GM18526 (cell line): ENCODE measurements around the gene FAM25A.

Experiments
- POLR2A ChIP-seq: IDR thresholded peaks from 3 replicates; pipeline ENCODE4 v1.6.1; 2011; ENCODE audit not compliant: insufficient read length; ENCODE audit errors: extremely low read depth

Gene FAM25A

DNA sequence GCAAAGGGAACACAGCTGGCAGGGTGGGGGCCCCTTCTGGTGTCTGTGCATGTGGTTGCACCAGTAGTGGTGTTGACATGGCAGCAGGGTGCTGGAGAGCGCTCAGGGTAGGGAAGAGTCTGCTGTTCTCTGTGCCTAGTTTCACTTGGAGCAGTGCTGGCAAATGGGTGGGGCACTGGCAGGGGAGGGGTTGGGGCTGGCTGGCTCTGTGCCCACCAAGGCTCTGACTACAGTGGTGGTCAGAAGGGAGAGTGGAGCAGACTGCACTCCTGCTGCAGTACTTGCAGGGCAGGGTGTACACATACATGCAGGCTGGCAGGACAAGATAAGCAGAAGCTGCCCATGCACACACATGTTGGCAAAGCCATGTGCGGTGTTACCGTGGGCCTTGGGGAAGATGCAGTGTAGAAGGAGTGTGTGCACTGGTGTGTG is 18.2 kb downstream of the FAM25A start:
- no peak for TF ChIP-seq POLR2A

GRCh38 chr10:87038786-87039185 is 18.7 kb downstream of the FAM25A start:
- TF ChIP-seq POLR2A = no peak

GRCh38 chr10:87045434-87045938 is 25.4 kb downstream of the FAM25A start:
- TF ChIP-seq POLR2A = no peak

DNA sequence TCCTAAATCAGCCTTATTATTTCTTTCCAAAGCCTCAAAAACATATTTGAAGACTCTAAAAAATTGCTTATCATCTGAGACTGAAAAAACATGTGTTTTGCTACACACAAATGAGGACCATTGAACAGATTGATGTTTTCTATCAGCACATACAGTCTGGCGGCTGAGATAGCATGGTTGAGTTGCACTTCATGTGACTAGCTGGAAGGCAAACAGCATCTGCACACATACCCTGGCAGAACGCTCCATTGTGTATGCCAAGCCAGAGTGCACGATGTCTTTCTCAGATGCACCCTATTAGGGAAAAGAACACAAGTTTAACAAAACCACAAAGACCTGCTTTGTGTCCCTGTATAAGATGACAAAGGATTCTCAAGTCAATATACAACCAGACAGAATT is 33.0 kb downstream of the FAM25A start:
- TF ChIP-seq POLR2A = no peak

DNA sequence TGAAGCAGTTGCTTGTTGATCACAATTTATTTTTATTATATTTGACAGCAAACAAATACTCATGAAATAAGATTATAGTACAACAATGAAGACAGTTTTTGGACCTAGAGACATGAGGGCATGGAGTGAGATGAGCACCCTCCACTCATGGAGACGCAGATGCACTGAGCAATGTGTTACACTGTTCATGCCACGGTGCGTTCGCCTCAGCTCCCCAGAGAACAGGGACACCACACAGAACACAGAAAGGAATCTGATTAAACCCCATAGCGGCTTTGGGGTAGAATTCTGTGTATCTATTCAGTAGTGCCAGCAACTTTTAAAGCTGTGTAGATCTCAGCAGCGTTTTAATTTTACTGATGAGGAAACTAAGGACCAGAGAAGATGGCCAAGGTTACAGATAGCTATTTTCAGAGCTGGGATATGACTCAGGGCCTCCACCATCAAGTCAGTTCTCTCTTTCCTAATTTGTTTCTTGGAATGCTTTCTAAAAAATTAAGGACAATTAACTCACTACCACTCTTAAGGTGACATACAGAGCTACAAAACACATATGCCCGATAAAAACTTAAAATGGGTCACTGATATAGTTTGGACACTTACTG is 33.6 kb downstream of the FAM25A start:
- TF ChIP-seq POLR2A = no peak

GRCh38 chr10:87054373-87055295 is 34.5 kb downstream of the FAM25A start:
- TF ChIP-seq POLR2A = no peak

- no peak for TF ChIP-seq POLR2A
Measured at GRCh38 chr10:87058171-87058570, 38.1 kb downstream of the FAM25A start.

DNA sequence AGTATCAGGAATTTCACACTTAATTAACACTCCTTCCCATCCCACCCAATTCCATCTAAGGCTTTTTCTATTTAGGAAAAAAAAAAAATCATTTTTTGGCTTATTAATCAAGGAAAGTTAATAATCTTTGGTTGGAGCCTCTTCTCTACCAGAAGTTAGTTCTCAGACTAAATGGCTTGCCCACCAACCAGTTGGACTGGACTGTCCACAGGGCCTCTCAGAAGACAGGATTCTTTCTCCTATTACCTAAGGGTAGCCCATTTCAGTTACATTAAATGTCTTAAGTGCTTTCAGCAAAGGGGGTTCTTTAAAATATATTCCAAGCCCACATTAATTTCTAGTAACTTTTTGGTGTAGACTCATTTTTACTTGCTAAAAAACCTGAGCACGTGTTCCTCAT is 39.3 kb downstream of the FAM25A start:
- TF ChIP-seq POLR2A = no peak

GRCh38 chr10:87060280-87060928 is 40.3 kb downstream of the FAM25A start:
- TF ChIP-seq POLR2A = no peak

- no peak for TF ChIP-seq POLR2A
Measured at GRCh38 chr10:87064651-87065050, 44.6 kb downstream of the FAM25A start.

- TF ChIP-seq POLR2A = no peak
Measured at GRCh38 chr10:87066178-87066577, 46.1 kb downstream of the FAM25A start.

DNA sequence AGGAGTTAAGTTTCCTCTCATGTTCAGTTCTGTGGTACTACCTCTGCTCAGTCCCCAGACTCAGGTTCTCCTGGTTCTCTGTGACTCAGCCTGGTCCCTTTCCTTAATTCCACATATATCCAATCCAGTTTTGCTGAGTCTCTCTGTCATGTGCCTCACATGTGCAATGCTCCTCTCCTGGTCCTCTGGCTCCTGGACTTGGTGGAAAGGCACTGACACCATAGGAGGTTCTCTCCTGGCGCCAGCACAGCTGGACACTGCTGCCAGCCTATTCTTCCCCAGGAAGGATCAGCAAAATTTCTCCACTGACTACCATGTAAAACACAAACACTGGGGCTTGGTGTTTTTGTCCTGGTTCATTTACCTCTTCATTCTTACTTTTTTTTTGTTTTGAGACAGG is 46.8 kb downstream of the FAM25A start:
- no peak for TF ChIP-seq POLR2A

- TF ChIP-seq POLR2A = no peak
Measured at GRCh38 chr10:87068281-87068680, 48.2 kb downstream of the FAM25A start.

- no peak for TF ChIP-seq POLR2A
Measured at GRCh38 chr10:87072449-87072848, 52.4 kb downstream of the FAM25A start.
